Pancreas (tissue), 10 donors: ENCODE measurements around the gene MLN. TPM values are rescaled to one million over a fixed set of nuclear protein-coding genes. Genes with fewer than 3 reads are reported as not detected.

Experiments used
- ATAC-seq, 4 donors: fragments of 200-7000 bp; cut with Tn5 transposase; one replicate each; pipeline versions ENCODE4 v1.8.0 to v1.9.1; 2020; ENCODE audit warnings: mild to moderate bottlenecking in 4 of 4, moderate library complexity in 4 of 4
- DNase-seq, 6 donors: peaks; one replicate each; pipeline ENCODE4 v3.0.0-alpha.2; 2020
- FAIRE-seq: peaks from 2 replicates; lab custom pipeline; 2012; peaks lifted over from hg19 to GRCh38; lab: Jason Lieb, UNC
- H3K27ac ChIP-seq, 4 donors: fragments of 200-600 bp; sonication (generic); 1 replicate in 3 of 4; 2 replicates in 1 of 4; pipeline versions ENCODE4 v1.5.0 to v1.8.0; 2020
- H3K27me3 ChIP-seq, 4 donors: fragments of 200-600 bp; one replicate each; pipeline ENCODE4 v1.8.0; 2021
- H3K36me3 ChIP-seq, 3 donors: fragments of 200-600 bp; sonication (generic) in 1 of 3; one replicate each; pipeline versions ENCODE4 v1.5.0 to v1.8.0; 2020 to 2021
- H3K4me1 ChIP-seq, 3 donors: fragments of 200-600 bp; one replicate each; pipeline ENCODE4 v1.8.0; 2021
- H3K4me3 ChIP-seq, 4 donors: fragments of 200-600 bp; sonication (generic) in 2 of 4; one replicate each; pipeline versions ENCODE4 v1.5.0 to v1.8.0; 2020 to 2021
- H3K9me3 ChIP-seq, 4 donors: fragments of 200-600 bp; one replicate each; pipeline ENCODE4 v1.8.0; 2021
- WGBS, 2 donors: extraction: QIAGEN DNeasy Blood & Tissue Kit; methylation state at CpG; one replicate each; pipeline ENCODE4 v1.1.7; 2013; 5-methylcytosine and 5-hydroxymethylcytosine counted together
- intact Hi-C, 3 donors: fragments of 100-400 bp; cut with DNase I; formaldehyde crosslinking; loops; one replicate each; pipeline versions ENCODE4 v1.11.1 to v1.14.2; 2022
- polyA plus RNA-seq, 2 donors: library from polyadenylated mRNA; stranded (reverse); fragments of 200-250 nt; gene quantifications; one replicate each; pipeline ENCODE4 v1.2.3, GENCODE V29; 2013
- total RNA-seq, 6 donors: library from RNA; stranded (reverse); fragmentation: NEBNext Ultra II Directional in 4 of 6; extraction: Animal tissue kit (Norgen Biotek cat#: 25700) in 4 of 6; gene quantifications; one replicate each; pipeline versions ENCODE4 v1.2.1 to v1.2.4, GENCODE V29; 2021 to 2023
- TF ChIP-seq, protein P1 (sequence below), 4 donors: fragments of 200-600 bp; sonication (generic) in 3 of 4; IDR thresholded peaks; one replicate each; pipeline versions ENCODE4 v1.5.0 to v1.8.0; 2021; ENCODE audit warnings: antibody characterized with exemption in 4 of 4
- donor health status: healthy with polysubstance abuse.
- donor health status: DM: no; HTN: no; CAD: no; lungs with moderate emphysema.
- donor health status: DM: no; HTN: no; CAD: no.
- donor health status: control.
- donor health status: control.
- donor health status: Bipolar disorder and iron deficiency.
- donor health status: DM: yes; HTN: yes; CAD: no.
- donor health status: DM: no; HTN: no; CAD: no.
- donor health status: DM: no; HTN: no; CAD: no.
- donor health status: DM: yes; HTN: yes; CAD: no.

Gene MLN
- total and polyA plus RNA-seq, 8 donors = not detected

DNA sequence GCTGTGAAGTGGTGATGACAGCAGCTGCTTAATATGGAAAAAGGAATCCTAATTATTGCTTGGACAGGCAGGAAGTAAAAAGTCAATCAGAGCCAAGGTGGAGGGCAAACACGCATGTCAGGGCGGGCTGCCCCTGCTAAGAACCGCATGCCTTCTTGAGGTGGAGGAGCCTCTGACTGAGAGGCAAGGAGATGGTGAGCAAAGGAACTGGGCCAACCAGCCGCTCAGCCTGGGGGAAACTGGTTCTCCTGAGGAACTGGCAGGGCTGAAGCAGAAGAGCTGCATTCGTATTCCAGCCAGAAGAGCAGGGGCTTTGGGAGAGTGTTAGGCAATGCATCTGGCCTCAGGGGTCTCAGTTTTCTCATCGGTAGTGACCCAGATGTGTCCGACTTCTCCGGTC is 13.1 kb upstream of the MLN start:
- TF ChIP-seq, protein P1, sequence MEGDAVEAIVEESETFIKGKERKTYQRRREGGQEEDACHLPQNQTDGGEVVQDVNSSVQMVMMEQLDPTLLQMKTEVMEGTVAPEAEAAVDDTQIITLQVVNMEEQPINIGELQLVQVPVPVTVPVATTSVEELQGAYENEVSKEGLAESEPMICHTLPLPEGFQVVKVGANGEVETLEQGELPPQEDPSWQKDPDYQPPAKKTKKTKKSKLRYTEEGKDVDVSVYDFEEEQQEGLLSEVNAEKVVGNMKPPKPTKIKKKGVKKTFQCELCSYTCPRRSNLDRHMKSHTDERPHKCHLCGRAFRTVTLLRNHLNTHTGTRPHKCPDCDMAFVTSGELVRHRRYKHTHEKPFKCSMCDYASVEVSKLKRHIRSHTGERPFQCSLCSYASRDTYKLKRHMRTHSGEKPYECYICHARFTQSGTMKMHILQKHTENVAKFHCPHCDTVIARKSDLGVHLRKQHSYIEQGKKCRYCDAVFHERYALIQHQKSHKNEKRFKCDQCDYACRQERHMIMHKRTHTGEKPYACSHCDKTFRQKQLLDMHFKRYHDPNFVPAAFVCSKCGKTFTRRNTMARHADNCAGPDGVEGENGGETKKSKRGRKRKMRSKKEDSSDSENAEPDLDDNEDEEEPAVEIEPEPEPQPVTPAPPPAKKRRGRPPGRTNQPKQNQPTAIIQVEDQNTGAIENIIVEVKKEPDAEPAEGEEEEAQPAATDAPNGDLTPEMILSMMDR (IDR thresholded peaks at IDR 0.05) = no peak
- DNase-seq = no peak

DNA sequence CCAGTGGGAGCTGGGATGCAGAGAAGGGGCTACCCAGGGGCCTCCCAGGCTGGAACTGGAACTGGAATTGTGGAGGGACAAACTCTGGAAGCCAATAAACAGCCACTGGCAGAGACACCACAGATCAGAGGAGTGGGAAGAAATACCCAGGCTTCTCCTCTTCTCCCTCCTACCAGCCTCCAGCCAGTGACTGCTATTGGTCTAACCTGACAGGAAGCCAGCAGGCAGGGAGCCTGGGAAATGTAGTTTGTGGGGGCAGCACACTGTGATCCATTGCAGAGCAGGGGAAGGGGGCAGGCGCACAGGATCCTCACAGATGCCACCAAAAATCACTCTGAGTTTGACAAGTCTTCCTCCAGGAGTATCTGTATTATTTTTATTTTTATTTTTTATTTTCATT is 12.1 kb upstream of the MLN start:
- WGBS, 2 donors = 0 to 30% methylated on average over 1 of the region's 1 CpG
- peak in 1 of 4 donors; percentile 31 for ATAC-seq
- Histone ChIP-seq H3K4me1 (no peaks in the 10 kb centered on the region), H3K27me3 (peaks cover 0 to 4% (median 0%) of the 10 kb centered on the region in 4 donors), H3K4me3 (no peak overlapping the region), H3K27ac (no peak overlapping the region), H3K36me3 (no peaks in the 10 kb centered on the region), H3K9me3 (no peaks in the 10 kb centered on the region)
- intact Hi-C loops = no loop called here
- TF ChIP-seq, protein P1 (IDR thresholded peaks at IDR 0.05) = no peak
- no peak for FAIRE-seq
- no peak for DNase-seq

More for the DNA sequence above, 13.1 kb upstream of the MLN start:
- Histone ChIP-seq H3K9me3 (no peaks in the 10 kb centered on the region), H3K27me3 (peaks cover 0 to 4% (median 0%) of the 10 kb centered on the region in 4 donors), H3K4me3 (no peak overlapping the region), H3K27ac (no peak overlapping the region), H3K4me1 (no peaks in the 10 kb centered on the region), H3K36me3 (no peaks in the 10 kb centered on the region)
- FAIRE-seq (no peak), ATAC-seq (no peak)
- intact Hi-C loops = no loop called here
- WGBS, 2 donors = 51 to 53% methylated on average over 8 of the region's 8 CpGs

DNA sequence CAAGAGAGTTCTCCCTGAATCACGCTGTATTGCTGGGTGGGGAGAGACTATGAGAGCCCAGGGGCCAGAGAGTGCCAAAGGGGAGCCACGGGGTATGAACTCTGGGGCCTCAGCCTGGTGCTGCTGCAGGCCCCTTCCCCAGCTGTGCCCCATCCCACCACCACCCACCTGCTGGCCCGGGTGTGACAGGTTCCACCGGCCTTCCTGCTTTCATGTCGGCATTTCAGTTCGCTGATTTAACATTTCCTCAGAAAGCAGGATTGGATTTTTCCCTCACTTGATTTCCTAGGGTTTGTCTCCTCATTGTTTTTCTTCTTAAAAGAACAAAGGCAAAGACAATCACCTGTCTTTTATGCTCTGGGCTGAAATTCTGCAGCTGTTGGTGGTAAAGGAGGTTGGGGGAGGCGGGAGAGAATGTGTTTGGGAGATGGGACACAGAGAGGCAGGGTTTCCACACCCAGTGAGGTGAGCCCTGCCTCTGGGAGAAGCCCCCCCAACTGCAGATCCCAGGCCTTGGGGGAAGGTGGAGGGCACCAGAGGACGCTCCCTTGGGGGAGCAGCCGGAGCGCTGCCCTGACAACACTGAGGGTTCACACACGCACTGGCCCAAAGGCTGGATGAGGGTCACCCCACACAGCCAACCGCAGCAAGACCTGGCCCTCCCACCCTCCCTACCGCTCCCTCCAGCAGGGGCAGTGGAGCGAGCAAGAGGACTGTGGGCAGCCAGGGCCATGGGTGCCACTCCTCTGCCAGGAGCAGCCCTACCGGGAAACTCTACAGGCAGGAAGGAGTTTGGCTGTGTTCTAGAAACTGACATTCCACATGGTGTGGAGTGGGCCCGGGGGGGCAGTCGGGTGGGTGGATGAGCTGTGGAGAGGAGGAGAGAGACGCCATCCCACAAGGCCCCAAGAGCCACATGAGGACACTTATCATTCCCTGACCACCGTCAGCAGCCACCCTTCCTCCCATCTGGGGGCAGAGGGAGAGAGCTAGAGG is 10.5 kb upstream of the MLN start:
- intact Hi-C loops = no loop called here
- Histone ChIP-seq H3K4me1 (no peaks in the 10 kb centered on the region), H3K27ac (no peak overlapping the region), H3K27me3 (peaks cover 0 to 4% (median 0%) of the 10 kb centered on the region in 4 donors), H3K36me3 (no peaks in the 10 kb centered on the region), H3K4me3 (no peak overlapping the region), H3K9me3 (no peaks in the 10 kb centered on the region)
- 57 to 59% methylated on average over 18 to 19 of the region's 19 CpGs for WGBS, 2 donors
- no peak for FAIRE-seq
- ATAC-seq = no peak
- TF ChIP-seq, protein P1 (IDR thresholded peaks at IDR 0.05) = no peak
- no peak for DNase-seq

DNA sequence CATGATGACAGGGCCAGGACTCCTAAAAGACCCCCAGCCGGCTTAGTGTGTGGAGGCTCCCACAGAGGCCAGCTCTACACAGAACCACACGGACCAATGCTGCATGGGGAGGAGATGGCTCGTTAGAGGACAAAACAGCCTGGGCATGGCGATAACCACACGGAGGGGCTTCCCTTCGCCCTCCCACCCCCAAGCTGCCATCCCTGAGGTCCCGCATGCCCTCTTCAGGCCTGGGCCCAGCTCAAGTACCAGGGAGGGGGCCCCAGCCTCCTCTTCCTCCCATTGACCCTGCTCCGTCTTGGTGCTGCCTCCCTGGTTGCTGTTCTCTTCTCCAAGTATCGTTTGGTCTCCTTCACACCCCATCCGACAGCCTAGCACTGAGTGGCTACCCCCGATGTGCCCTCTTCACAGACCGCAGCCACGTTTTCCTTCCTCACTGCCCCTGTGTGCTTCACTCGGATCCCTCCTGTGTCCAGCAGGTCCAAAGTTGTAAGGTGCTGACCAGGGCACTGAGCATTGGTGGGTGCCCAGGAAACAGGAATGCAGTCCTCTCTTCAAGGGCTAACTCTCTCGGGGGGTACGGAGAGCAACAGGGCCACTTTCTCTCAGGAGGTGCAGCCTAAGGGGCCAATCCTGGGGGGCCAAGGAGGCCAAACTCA is 9.6 kb upstream of the MLN start:
- Histone ChIP-seq H3K27me3 (peaks cover 0 to 8% (median 0%) of the 10 kb centered on the region in 4 donors), H3K36me3 (no peaks in the 10 kb centered on the region), H3K4me1 (no peaks in the 10 kb centered on the region), H3K9me3 (no peaks in the 10 kb centered on the region), H3K4me3 (no peak overlapping the region), H3K27ac (no peak overlapping the region)
- FAIRE-seq (no peak), ATAC-seq (no peak), DNase-seq (no peak)
- TF ChIP-seq, protein P1 (IDR thresholded peaks at IDR 0.05) = no peak
- WGBS, 2 donors = 57 to 59% methylated on average over 16 of the region's 16 CpGs
- intact Hi-C loops = no loop called here
